ENCODE data around the gene ITGB1BP1. TPM values are rescaled to one million over a fixed set of nuclear protein-coding genes. Genes with fewer than 3 reads are reported as not detected.

Gene ITGB1BP1
- total RNA-seq, 2 experiments from 2014 or later: 54.0 to 102 TPM

- intact Hi-C loops (cut with micrococcal nuclease; ENCODE audit: unreplicated experiment): no loop called here
- no peaks in the 10 kb centered on the region for H3K9me3 ChIP-seq (ENCODE audit: low read length)
- H2AFZ ChIP-seq (ENCODE audit: low read length): no peak overlapping the region
- H4K20me1 ChIP-seq (ENCODE audit: insufficient read depth, low read length): no peaks in the 10 kb centered on the region
- BruUV-seq (replicated peaks): no TSS peak
- ChIA-PET CTCF (ENCODE audit: unreplicated experiment) (no interaction called here), POLR2A (interaction anchor here (0.6 to 0.7 kb wide), 2 partner anchors 9 kb away, joined by 3 read pairs; no protein-coding TSS in a partner anchor)
- H3K4me3 ChIP-seq (ENCODE audit: low read depth, low read length, poor library complexity, severe bottlenecking): no peak overlapping the region
- TF ChIP-seq EZH2phosphoT487 (IDR thresholded peaks at IDR 0.05; ENCODE audit: borderline replicate concordance, low read depth, low read length): no peak
- no peak for TF ChIP-seq CTCF (conservative IDR thresholded peaks at IDR 0.05; ENCODE audit: low read length)
- H3K4me1 ChIP-seq (ENCODE audit: insufficient read depth, low read length, poor library complexity, severe bottlenecking): peaks cover 5% of the 10 kb centered on the region
- H3K4me2 ChIP-seq (ENCODE audit: low read length): no peak overlapping the region
- no peaks in the 10 kb centered on the region for H3K79me2 ChIP-seq (ENCODE audit: insufficient read depth, low read depth, low read length)
- no peaks in the 10 kb centered on the region for H3K36me3 ChIP-seq (ENCODE audit: insufficient read depth, low read length)
- no peaks in the 10 kb centered on the region for H3K9me2 ChIP-seq (ENCODE audit: insufficient read depth, low read length)
- no peak for DNase-seq (ENCODE audit: low spot score)
- no peak overlapping the region for H3K27ac ChIP-seq (ENCODE audit: low read depth, low read length, poor library complexity, severe bottlenecking)
Measured at GRCh38 chr2:9356261-9356660, 67.1 kb downstream of the ITGB1BP1 start.

GRCh38 chr2:9355716-9356115 is 67.6 kb downstream of the ITGB1BP1 start:
- Histone ChIP-seq H3K9me3 (ENCODE audit: low read length) (no peaks in the 10 kb centered on the region), H4K20me1 (ENCODE audit: insufficient read depth, low read length) (no peaks in the 10 kb centered on the region), H3K9me2 (ENCODE audit: insufficient read depth, low read length) (no peaks in the 10 kb centered on the region), H3K4me2 (ENCODE audit: low read length) (no peak overlapping the region), H2AFZ (ENCODE audit: low read length) (no peak overlapping the region), H3K36me3 (ENCODE audit: insufficient read depth, low read length) (no peaks in the 10 kb centered on the region), H3K4me3 (ENCODE audit: low read depth, low read length, poor library complexity, severe bottlenecking) (no peak overlapping the region), H3K27ac (ENCODE audit: low read depth, low read length, poor library complexity, severe bottlenecking) (no peak overlapping the region), H3K4me1 (ENCODE audit: insufficient read depth, low read length, poor library complexity, severe bottlenecking) (peaks cover 5% of the 10 kb centered on the region), H3K79me2 (ENCODE audit: insufficient read depth, low read depth, low read length) (no peaks in the 10 kb centered on the region)
- no peak for DNase-seq (ENCODE audit: low spot score)
- no peak for TF ChIP-seq CTCF (conservative IDR thresholded peaks at IDR 0.05; ENCODE audit: low read length)
- no peak for TF ChIP-seq EZH2phosphoT487 (IDR thresholded peaks at IDR 0.05; ENCODE audit: borderline replicate concordance, low read depth, low read length)
- intact Hi-C loops (cut with micrococcal nuclease; ENCODE audit: unreplicated experiment): no loop called here
- BruUV-seq (replicated peaks): no TSS peak
- CTCF ChIA-PET (ENCODE audit: unreplicated experiment): no interaction called here
- POLR2A ChIA-PET: interaction anchor here (0.6 kb wide), 1 partner anchor 8 kb away, joined by 3 read pairs; no protein-coding TSS in a partner anchor

- H3K36me3 ChIP-seq (ENCODE audit: insufficient read depth, low read length): no peaks in the 10 kb centered on the region
- no peaks in the 10 kb centered on the region for H3K9me2 ChIP-seq (ENCODE audit: insufficient read depth, low read length)
- intact Hi-C loops (cut with micrococcal nuclease; ENCODE audit: unreplicated experiment): no loop called here
- peaks cover 5% of the 10 kb centered on the region for H3K4me1 ChIP-seq (ENCODE audit: insufficient read depth, low read length, poor library complexity, severe bottlenecking)
- ChIA-PET POLR2A (no interaction called here), CTCF (ENCODE audit: unreplicated experiment) (no interaction called here)
- H3K4me2 ChIP-seq (ENCODE audit: low read length): no peak overlapping the region
- H3K79me2 ChIP-seq (ENCODE audit: insufficient read depth, low read depth, low read length): no peaks in the 10 kb centered on the region
- no peak for DNase-seq (ENCODE audit: low spot score)
- no peak overlapping the region for H3K27ac ChIP-seq (ENCODE audit: low read depth, low read length, poor library complexity, severe bottlenecking)
- H2AFZ ChIP-seq (ENCODE audit: low read length): no peak overlapping the region
- no peak overlapping the region for H3K4me3 ChIP-seq (ENCODE audit: low read depth, low read length, poor library complexity, severe bottlenecking)
- BruUV-seq (replicated peaks): no TSS peak
- no peaks in the 10 kb centered on the region for H4K20me1 ChIP-seq (ENCODE audit: insufficient read depth, low read length)
- no peaks in the 10 kb centered on the region for H3K9me3 ChIP-seq (ENCODE audit: low read length)
- TF ChIP-seq CTCF (conservative IDR thresholded peaks at IDR 0.05; ENCODE audit: low read length) (no peak), EZH2phosphoT487 (IDR thresholded peaks at IDR 0.05; ENCODE audit: borderline replicate concordance, low read depth, low read length) (no peak)
Measured at GRCh38 chr2:9355270-9355669, 68.1 kb downstream of the ITGB1BP1 start.

Measured in OCI-LY7 (cell line).